ENCODE measurements around the gene STRADB.

GRCh38 chr2:201414099-201415023, 37.2 kb upstream of the STRADB start:
- TF ChIP-seq CTCF (IDR thresholded peaks at IDR 0.05) (no peak), POLR2A (IDR thresholded peaks at IDR 0.05) (no peak)
